Stimulated activated CD4-positive, alpha-beta T cell treated with anti-CD3 and anti-CD28 coated beads, Interleukin-2, amount 100 ng/mL, for 4 hours (primary cell): ENCODE measurements around the gene COL6A2.
"Not testable (repeated sequence)": the region's sequence is repeated elsewhere in the genome, so short reads cannot be mapped to it uniquely, and the experiment has no call there.

Experiments used
- DNase-seq: peaks from one replicate; pipeline ENCODE4 v3.0.0-alpha.2; 2020; ENCODE audit warnings: low read depth

The COL6A2 gene

GRCh38 chr21:46126309-46127238 lies 28.7 kb downstream of the COL6A2 start:
- DNase-seq = no peak

GRCh38 chr21:46127239-46128105 lies 29.6 kb downstream of the COL6A2 start:
- DNase-seq = no peak

- DNase-seq = no peak
These were observed 30.4 kb downstream of the COL6A2 start for GRCh38 chr21:46128106-46128932.

GRCh38 chr21:46128933-46129571 lies 31.1 kb downstream of the COL6A2 start:
- no peak for DNase-seq

- DNase-seq = no peak
These were observed 32.1 kb downstream of the COL6A2 start for GRCh38 chr21:46129846-46130651.

- DNase-seq = no peak
These were observed 33.1 kb downstream of the COL6A2 start for GRCh38 chr21:46130831-46131587.

GRCh38 chr21:46131588-46131837 lies 33.6 kb downstream of the COL6A2 start:
- no peak for DNase-seq

GRCh38 chr21:46131838-46132651 lies 34.1 kb downstream of the COL6A2 start:
- no peak for DNase-seq

- no peak for DNase-seq
These were observed 38.0 kb downstream of the COL6A2 start for GRCh38 chr21:46135782-46136395.

- DNase-seq = no peak
These were observed 38.9 kb downstream of the COL6A2 start for GRCh38 chr21:46136739-46137349.

GRCh38 chr21:46137908-46138307 lies 40.0 kb downstream of the COL6A2 start:
- no peak for DNase-seq

GRCh38 chr21:46138383-46138970 lies 40.6 kb downstream of the COL6A2 start:
- no peak for DNase-seq

- no peak for DNase-seq
These were observed 41.8 kb downstream of the COL6A2 start for GRCh38 chr21:46139686-46140085.

GRCh38 chr21:46140352-46141003 lies 42.6 kb downstream of the COL6A2 start:
- DNase-seq = not testable (repeated sequence)

- no peak for DNase-seq
These were observed 44.1 kb downstream of the COL6A2 start for GRCh38 chr21:46141767-46142581.
